Uterus (tissue), 4 donors: Measurements from ENCODE around the gene XRCC4. TPM values are rescaled to one million over a fixed set of nuclear protein-coding genes. Genes with fewer than 3 reads are reported as not detected.

Source experiments
- DNase-seq, 2 donors: peaks; one replicate each; pipeline ENCODE4 v3.0.0-alpha.2; 2019 to 2020
- H3K27ac ChIP-seq, 2 donors: fragments of 200-600 bp; sonication (generic); 1 replicate in 1 of 2; 2 replicates in 1 of 2; pipeline ENCODE4 v1.5.1; 2016 to 2018
- H3K27me3 ChIP-seq, 2 donors: fragments of 200-600 bp; sonication (generic); one replicate each; pipeline ENCODE4 v1.5.1; 2018 to 2019; ENCODE audit warnings: control low read depth in 1 of 2
- H3K36me3 ChIP-seq, 2 donors: fragments of 200-600 bp; sonication (generic); one replicate each; pipeline ENCODE4 v1.5.1; 2019; ENCODE audit warnings: control low read depth in 1 of 2
- H3K4me1 ChIP-seq, 2 donors: fragments of 200-600 bp; sonication (generic); one replicate each; pipeline ENCODE4 v1.5.1; 2018 to 2019; ENCODE audit warnings: control low read depth in 1 of 2
- H3K4me3 ChIP-seq, 2 donors: fragments of 200-600 bp; sonication (generic); 1 replicate in 1 of 2; 2 replicates in 1 of 2; pipeline ENCODE4 v1.5.1; 2018 to 2019; ENCODE audit warnings: mild to moderate bottlenecking in 1 of 2
- H3K9me3 ChIP-seq, 2 donors: fragments of 200-600 bp; sonication (generic); one replicate each; pipeline ENCODE4 v1.5.1; 2019; ENCODE audit warnings: control low read depth in 1 of 2
- POLR2A ChIP-seq, 2 donors: fragments of 450-650 bp; IDR thresholded peaks; one replicate each; pipeline ENCODE4 v1.6.1; 2016; ENCODE audit warnings: antibody characterized with exemption in 2 of 2, mild to moderate bottlenecking in 1 of 2, moderate library complexity in 1 of 2
- intact Hi-C: fragments of 100-400 bp; cut with DNase I; formaldehyde crosslinking; loops from one replicate; pipeline ENCODE4 v1.15.1; 2023; ENCODE audit warnings: low total_unique reads
- total RNA-seq, 4 donors: library from RNA; depleted of rRNA in 3 of 4; stranded (reverse); fragments of >200 nt in 3 of 4; gene quantifications; one replicate each; pipeline versions ENCODE4 v1.1.0 to v1.2.4, GENCODE V29; 2014 to 2023
- TF ChIP-seq, protein P1 (sequence below), 4 experiments: fragments of 200-600 bp in 2 of 4; fragments of 450-650 bp in 2 of 4; sonication (generic) in 2 of 4; IDR thresholded peaks; one replicate each; pipeline ENCODE4 v1.5.1; 2016 to 2019; ENCODE audit warnings: antibody characterized with exemption in 4 of 4, mild to moderate bottlenecking in 2 of 4, moderate library complexity in 1 of 4
- donor health status: DM: yes; HTN: yes; CAD: no.

XRCC4 gene
- total RNA-seq, 4 donors from 2014 or later = 1.3 to 12.2 (median 5.5) TPM; not detected in 1

DNA sequence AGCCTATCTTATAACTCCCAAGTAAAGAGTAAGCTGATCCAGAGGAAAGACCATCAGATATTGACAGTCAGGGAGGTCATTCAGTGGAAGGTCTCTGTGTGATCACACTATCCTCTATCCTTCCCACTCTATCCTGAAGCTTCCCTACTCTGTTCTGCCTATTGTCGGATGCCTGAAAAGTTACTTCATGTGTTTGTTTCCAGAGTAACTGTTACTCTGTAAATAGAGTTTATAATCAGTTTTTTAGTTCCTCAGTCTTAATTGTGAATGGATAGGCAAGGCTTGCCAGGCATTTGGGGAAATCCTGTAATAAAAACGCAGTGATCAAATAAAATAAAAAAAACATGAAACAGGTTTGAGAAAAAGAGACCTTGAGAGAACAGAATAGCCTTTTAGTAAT lies 79.8 kb downstream of the XRCC4 start:
- no peaks in the 10 kb centered on the region for H3K27me3 ChIP-seq
- TF ChIP-seq, protein P1, sequence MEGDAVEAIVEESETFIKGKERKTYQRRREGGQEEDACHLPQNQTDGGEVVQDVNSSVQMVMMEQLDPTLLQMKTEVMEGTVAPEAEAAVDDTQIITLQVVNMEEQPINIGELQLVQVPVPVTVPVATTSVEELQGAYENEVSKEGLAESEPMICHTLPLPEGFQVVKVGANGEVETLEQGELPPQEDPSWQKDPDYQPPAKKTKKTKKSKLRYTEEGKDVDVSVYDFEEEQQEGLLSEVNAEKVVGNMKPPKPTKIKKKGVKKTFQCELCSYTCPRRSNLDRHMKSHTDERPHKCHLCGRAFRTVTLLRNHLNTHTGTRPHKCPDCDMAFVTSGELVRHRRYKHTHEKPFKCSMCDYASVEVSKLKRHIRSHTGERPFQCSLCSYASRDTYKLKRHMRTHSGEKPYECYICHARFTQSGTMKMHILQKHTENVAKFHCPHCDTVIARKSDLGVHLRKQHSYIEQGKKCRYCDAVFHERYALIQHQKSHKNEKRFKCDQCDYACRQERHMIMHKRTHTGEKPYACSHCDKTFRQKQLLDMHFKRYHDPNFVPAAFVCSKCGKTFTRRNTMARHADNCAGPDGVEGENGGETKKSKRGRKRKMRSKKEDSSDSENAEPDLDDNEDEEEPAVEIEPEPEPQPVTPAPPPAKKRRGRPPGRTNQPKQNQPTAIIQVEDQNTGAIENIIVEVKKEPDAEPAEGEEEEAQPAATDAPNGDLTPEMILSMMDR (IDR thresholded peaks at IDR 0.05) = no peak
- TF ChIP-seq POLR2A (IDR thresholded peaks at IDR 0.05) = no peak
- intact Hi-C loops = no loop called here
- H3K4me1 ChIP-seq = no peaks in the 10 kb centered on the region
- no peak overlapping the region for H3K27ac ChIP-seq
- DNase-seq = no peak
- no peaks in the 10 kb centered on the region for H3K36me3 ChIP-seq
- no peak overlapping the region for H3K4me3 ChIP-seq
- no peaks in the 10 kb centered on the region for H3K9me3 ChIP-seq

DNA sequence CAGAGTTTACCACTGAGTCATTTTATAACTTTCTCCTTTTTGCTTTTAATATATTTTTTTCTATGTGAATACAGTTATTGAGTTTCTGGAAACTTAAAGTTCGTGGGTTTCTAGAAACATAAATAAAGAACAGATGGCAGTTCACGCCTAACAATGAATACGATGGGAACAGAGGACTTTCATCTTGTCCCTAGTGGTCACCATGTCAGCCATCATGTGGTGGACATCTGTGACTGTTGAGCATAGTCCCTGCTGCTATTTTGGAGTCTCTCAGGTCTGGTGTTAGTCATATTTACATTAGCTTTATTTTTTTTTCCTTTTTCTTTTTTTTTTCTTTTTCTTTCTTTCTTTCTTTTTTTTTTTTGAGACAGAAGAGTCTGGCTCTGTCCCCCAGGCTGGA lies 85.3 kb downstream of the XRCC4 start:
- no peak overlapping the region for H3K27ac ChIP-seq
- intact Hi-C loops = no loop called here

DNA sequence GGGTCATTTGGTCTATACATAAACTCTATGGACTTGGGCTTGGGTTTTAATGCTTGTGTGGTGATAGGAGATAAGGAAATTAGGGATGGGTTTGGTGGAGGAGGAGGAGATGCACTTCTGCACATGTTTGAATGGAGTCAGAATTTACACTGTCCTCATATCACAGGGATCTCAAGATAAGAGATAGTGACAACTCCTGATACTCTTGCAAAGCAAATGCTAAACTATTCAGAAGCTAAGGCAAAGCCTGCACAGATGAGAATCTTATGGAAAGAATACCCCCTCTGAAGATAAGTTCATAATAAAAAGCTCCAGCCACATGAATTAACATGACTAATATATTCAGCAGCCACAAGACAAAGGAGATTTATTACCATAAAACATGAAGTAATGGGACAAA lies 90.2 kb downstream of the XRCC4 start:
- intact Hi-C loops = no loop called here
- no peak overlapping the region for H3K4me3 ChIP-seq
- H3K27ac ChIP-seq = no peak overlapping the region
- no peaks in the 10 kb centered on the region for H3K9me3 ChIP-seq
- H3K27me3 ChIP-seq = no peaks in the 10 kb centered on the region
- TF ChIP-seq POLR2A (IDR thresholded peaks at IDR 0.05) = no peak
- TF ChIP-seq, protein P1 (IDR thresholded peaks at IDR 0.05) = no peak
- H3K4me1 ChIP-seq = no peaks in the 10 kb centered on the region
- DNase-seq = no peak
- no peaks in the 10 kb centered on the region for H3K36me3 ChIP-seq

More for the DNA sequence above, 85.3 kb downstream of the XRCC4 start:
- Histone ChIP-seq H3K4me1 (no peaks in the 10 kb centered on the region), H3K9me3 (no peaks in the 10 kb centered on the region), H3K4me3 (no peak overlapping the region), H3K36me3 (no peaks in the 10 kb centered on the region), H3K27me3 (no peaks in the 10 kb centered on the region)
- no peak for TF ChIP-seq POLR2A (IDR thresholded peaks at IDR 0.05)
- TF ChIP-seq, protein P1 (IDR thresholded peaks at IDR 0.05) = no peak
- no peak for DNase-seq

DNA sequence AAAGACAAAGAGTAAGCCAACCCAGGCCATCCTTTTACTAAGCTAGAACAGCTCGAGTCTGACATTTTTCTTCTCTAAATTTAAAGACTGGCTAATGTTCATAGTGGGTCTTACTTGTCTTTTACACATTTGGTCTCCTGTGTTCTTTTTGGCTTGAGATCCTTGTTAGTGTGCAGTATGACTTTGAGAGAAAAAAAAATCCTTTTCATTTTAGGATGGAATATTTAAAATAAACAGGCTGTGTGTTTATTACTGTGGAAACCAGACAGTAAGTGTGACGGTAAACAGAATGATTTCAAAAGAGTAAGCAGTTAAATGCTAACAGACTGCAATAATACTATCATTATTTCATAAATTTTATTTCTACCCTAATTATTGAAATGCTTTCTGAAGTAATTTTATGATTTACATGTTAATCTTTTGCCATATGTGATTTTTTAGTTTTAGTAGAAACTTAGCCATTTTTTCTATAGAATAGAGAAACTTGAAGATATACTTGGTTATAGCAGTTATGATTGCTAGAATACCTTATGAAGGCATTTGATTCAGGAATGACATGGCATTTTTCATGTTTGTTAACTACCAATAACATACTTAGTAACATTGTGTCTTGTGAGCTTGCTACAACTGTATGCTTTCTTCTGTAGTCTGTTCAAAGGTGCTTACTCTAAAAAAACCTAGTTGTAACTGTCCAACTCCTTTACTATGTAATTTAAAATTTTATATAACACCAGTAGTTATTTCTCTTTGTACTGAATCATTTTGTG lies 92.4 kb downstream of the XRCC4 start:
- TF ChIP-seq, protein P1 (IDR thresholded peaks at IDR 0.05) = no peak
- no peak for TF ChIP-seq POLR2A (IDR thresholded peaks at IDR 0.05)
- Histone ChIP-seq H3K27ac (no peak overlapping the region), H3K9me3 (no peaks in the 10 kb centered on the region), H3K4me3 (no peak overlapping the region), H3K4me1 (no peaks in the 10 kb centered on the region), H3K27me3 (no peaks in the 10 kb centered on the region), H3K36me3 (no peaks in the 10 kb centered on the region)
- intact Hi-C loops = no loop called here
- DNase-seq = no peak

DNA sequence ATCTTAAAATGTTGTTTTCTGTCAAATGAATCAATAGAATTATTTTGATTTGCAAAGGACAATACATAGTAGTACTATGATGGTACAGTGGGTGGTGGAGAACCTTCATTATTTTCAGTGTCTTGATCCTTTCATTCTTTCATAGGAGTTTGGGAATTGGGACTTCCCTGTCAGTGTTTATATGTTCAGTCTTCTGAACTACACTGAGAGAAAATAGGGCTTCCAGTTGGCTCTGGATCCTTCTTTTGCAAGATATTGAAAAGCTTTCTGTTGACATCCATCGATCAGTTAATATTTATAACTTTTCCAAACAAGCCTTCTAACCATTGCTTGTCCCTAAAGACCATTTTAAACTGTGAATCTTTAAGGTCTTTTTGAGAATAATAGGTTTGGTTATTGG lies 94.7 kb downstream of the XRCC4 start:
- TF ChIP-seq, protein P1 (IDR thresholded peaks at IDR 0.05) = no peak
- no peak for TF ChIP-seq POLR2A (IDR thresholded peaks at IDR 0.05)
- H3K27ac ChIP-seq = no peak overlapping the region
- H3K4me1 ChIP-seq = no peaks in the 10 kb centered on the region
- H3K9me3 ChIP-seq = no peaks in the 10 kb centered on the region
- H3K4me3 ChIP-seq = no peak overlapping the region
- intact Hi-C loops = no loop called here
- no peaks in the 10 kb centered on the region for H3K36me3 ChIP-seq
- no peak for DNase-seq
- H3K27me3 ChIP-seq = no peaks in the 10 kb centered on the region
